Prostate gland (tissue), 2 donors: Measurements from ENCODE around the gene FBXL17. TPM values are rescaled to one million over a fixed set of nuclear protein-coding genes. Genes with fewer than 3 reads are reported as not detected.

Experiments
- DNase-seq: peaks from one replicate; pipeline ENCODE4 v3.0.0-alpha.2; 2019; ENCODE audit warnings: low spot score
- H3K27ac ChIP-seq, 2 donors: fragments of 200-600 bp; sonication (generic); 2 replicates each; pipeline ENCODE4 v1.5.1; 2017 to 2019
- H3K27me3 ChIP-seq: fragments of 200-600 bp; sonication (generic); replicated peaks from 2 replicates; pipeline ENCODE4 v1.5.1; 2019; ENCODE audit not compliant: insufficient read depth
- H3K36me3 ChIP-seq, 2 donors: fragments of 200-600 bp; sonication (generic); 1 replicate in 1 of 2; 2 replicates in 1 of 2; pipeline versions ENCODE4 v1.5.1 to v1.8.1; 2017 to 2019
- H3K4me1 ChIP-seq: fragments of 200-600 bp; sonication (generic); replicated peaks from 2 replicates; pipeline ENCODE4 v1.5.1; 2019
- H3K4me3 ChIP-seq, 2 donors: fragments of 200-600 bp; sonication (generic); 2 replicates each; pipeline ENCODE4 v1.5.1; 2017 to 2019
- H3K9me3 ChIP-seq: fragments of 200-600 bp; sonication (generic); 2 replicates; pipeline ENCODE4 v1.5.1; 2017
- CTCF ChIP-seq, 4 experiments: fragments of 200-600 bp in 2 of 4; fragments of 450-650 bp in 2 of 4; sonication (generic) in 2 of 4; IDR thresholded peaks; 1 replicate in 3 of 4; 2 replicates in 1 of 4; pipeline ENCODE4 v1.5.1; 2016 to 2019; ENCODE audit warnings: antibody characterized with exemption in 4 of 4, mild to moderate bottlenecking in 2 of 4, moderate library complexity in 2 of 4
- POLR2A ChIP-seq: fragments of 450-650 bp; IDR thresholded peaks from one replicate; pipeline ENCODE4 v1.6.1; 2016; ENCODE audit warnings: antibody characterized with exemption, mild to moderate bottlenecking
- POLR2AphosphoS5 ChIP-seq: sonication (generic); formaldehyde crosslinking; IDR thresholded peaks from one replicate; pipeline ENCODE4 v1.6.1; 2017; ENCODE audit warnings: antibody characterized with exemption
- WGBS: methylation state at CpG from one replicate; pipeline ENCODE4 v1.1.5; 2018; 5-methylcytosine and 5-hydroxymethylcytosine counted together
- intact Hi-C: fragments of 100-400 bp; cut with DNase I; formaldehyde crosslinking; loops from one replicate; pipeline ENCODE4 v1.14.2; 2022
- total RNA-seq, 2 donors: library from RNA; depleted of rRNA; stranded (reverse); fragments of >200 nt; gene quantifications; one replicate each; pipeline ENCODE4 v1.1.0, GENCODE V29; 2016

The FBXL17 gene
- total RNA-seq, 2 donors from 2014 or later: 14.8 to 30.4 TPM

- H3K27ac ChIP-seq: no peak overlapping the region
- H3K27me3 ChIP-seq: no peaks in the 10 kb centered on the region
- WGBS: 35% methylated on average over 1 of the region's 1 CpG
- no peaks in the 10 kb centered on the region for H3K4me1 ChIP-seq
- DNase-seq: no peak
- no peak overlapping the region for H3K4me3 ChIP-seq
- no peaks in the 10 kb centered on the region for H3K36me3 ChIP-seq
- intact Hi-C loops: no loop called here
- no peak for TF ChIP-seq POLR2A
- TF ChIP-seq CTCF (IDR thresholded peaks at IDR 0.05): no peak
- no peak for TF ChIP-seq POLR2AphosphoS5
- H3K9me3 ChIP-seq: no peaks in the 10 kb centered on the region
Observed at GRCh38 chr5:108259306-108259705, 122.6 kb downstream of the FBXL17 start.

- no peaks in the 10 kb centered on the region for H3K4me1 ChIP-seq
- H3K36me3 ChIP-seq: no peaks in the 10 kb centered on the region
- H3K27ac ChIP-seq: no peak overlapping the region
- no peak for TF ChIP-seq POLR2AphosphoS5
- TF ChIP-seq CTCF (IDR thresholded peaks at IDR 0.05): no peak
- TF ChIP-seq POLR2A: no peak
- H3K27me3 ChIP-seq: no peaks in the 10 kb centered on the region
- no peak for DNase-seq
- no peak overlapping the region for H3K4me3 ChIP-seq
- intact Hi-C loops: no loop called here
- 86% methylated on average over 3 of the region's 3 CpGs for WGBS
- no peaks in the 10 kb centered on the region for H3K9me3 ChIP-seq
Observed at GRCh38 chr5:108257996-108258395, 123.9 kb downstream of the FBXL17 start.

- WGBS: 93% methylated on average over 2 of the region's 2 CpGs
- no peaks in the 10 kb centered on the region for H3K4me1 ChIP-seq
- H3K27ac ChIP-seq: no peak overlapping the region
- no peaks in the 10 kb centered on the region for H3K27me3 ChIP-seq
- TF ChIP-seq POLR2A (no peak), CTCF (IDR thresholded peaks at IDR 0.05) (no peak), POLR2AphosphoS5 (no peak)
- intact Hi-C loops: no loop called here
- no peak for DNase-seq
- H3K9me3 ChIP-seq: no peaks in the 10 kb centered on the region
- H3K36me3 ChIP-seq: no peaks in the 10 kb centered on the region
- no peak overlapping the region for H3K4me3 ChIP-seq
Observed at GRCh38 chr5:108255468-108255867, 126.4 kb downstream of the FBXL17 start.

- intact Hi-C loops: no loop called here
- 69% methylated on average over 1 of the region's 1 CpG for WGBS
- no peaks in the 10 kb centered on the region for H3K9me3 ChIP-seq
Observed at GRCh38 chr5:108251350-108251749, 130.5 kb downstream of the FBXL17 start.

More at GRCh38 chr5:108251350-108251749, 130.5 kb downstream of the FBXL17 start:
- Histone ChIP-seq H3K27ac (no peak overlapping the region), H3K27me3 (no peaks in the 10 kb centered on the region), H3K36me3 (no peaks in the 10 kb centered on the region), H3K4me3 (no peak overlapping the region), H3K4me1 (no peaks in the 10 kb centered on the region)
- DNase-seq: no peak
- TF ChIP-seq POLR2AphosphoS5 (no peak), CTCF (IDR thresholded peaks at IDR 0.05) (no peak)
